Measurements from ENCODE around the gene SLC39A3.
"Not testable (repeated sequence)": the region's sequence is repeated elsewhere in the genome, so short reads cannot be mapped to it uniquely, and the experiment has no call there.

The SLC39A3 gene

GRCh38 chr19:2721570-2722540 lies 18.0 kb downstream of the SLC39A3 start:
- no peak for DNase-seq

DNA sequence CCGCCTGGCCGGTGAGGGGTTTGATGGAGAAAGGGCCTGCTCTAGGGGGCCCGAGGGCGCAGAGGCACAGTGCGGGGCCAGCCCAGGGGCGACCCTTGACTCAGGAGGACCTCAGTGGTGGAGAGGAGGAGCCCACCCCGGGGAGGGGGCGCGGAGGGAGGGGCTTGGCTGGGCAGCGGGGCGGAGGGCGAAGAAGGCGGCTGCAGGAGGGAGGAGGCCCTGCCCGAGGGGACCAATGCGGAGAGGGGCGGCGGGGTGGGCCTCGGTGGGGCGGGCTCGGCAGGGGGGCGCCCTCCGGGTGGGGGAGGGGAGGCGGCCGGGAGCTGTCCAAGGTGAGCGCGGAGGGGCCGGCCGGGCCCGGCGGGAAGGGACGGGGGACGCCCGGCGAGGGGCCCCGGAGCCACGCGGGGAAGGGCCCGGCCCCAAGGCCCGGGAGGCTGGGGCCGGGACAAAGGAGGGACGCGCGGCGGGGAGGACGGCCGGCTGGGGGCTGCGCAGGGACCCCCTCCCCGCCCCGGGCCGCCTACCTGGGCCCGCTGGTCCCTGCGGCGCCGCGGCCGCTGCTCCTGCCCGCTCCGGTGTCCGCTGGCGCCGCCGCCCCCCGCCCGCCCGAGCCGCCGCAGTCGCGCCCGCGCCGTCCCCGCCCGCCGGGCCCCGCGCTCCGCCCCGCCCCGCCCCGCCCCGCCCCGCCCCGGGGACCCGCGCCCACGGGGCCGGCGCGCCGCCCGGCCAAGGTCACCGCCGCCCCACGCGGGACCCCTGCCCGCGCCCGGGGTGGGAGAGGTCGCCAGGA lies 18.8 kb downstream of the SLC39A3 start, which contains the start of gene DIRAS1:
TSS of gene DIRAS1 (minus strand) at position 596 of the 793 bp plus-strand sequence. CDS start 3,566 bp downstream, outside the sequence.
- DNase-seq, result no peak

- DNase-seq, result no peak
These were observed 19.7 kb downstream of the SLC39A3 start for GRCh38 chr19:2719920-2720776.

GRCh38 chr19:2719232-2719735 lies 20.5 kb downstream of the SLC39A3 start:
- DNase-seq, result no peak

GRCh38 chr19:2717638-2718541 lies 21.9 kb downstream of the SLC39A3 start:
- DNase-seq, result no peak

DNA sequence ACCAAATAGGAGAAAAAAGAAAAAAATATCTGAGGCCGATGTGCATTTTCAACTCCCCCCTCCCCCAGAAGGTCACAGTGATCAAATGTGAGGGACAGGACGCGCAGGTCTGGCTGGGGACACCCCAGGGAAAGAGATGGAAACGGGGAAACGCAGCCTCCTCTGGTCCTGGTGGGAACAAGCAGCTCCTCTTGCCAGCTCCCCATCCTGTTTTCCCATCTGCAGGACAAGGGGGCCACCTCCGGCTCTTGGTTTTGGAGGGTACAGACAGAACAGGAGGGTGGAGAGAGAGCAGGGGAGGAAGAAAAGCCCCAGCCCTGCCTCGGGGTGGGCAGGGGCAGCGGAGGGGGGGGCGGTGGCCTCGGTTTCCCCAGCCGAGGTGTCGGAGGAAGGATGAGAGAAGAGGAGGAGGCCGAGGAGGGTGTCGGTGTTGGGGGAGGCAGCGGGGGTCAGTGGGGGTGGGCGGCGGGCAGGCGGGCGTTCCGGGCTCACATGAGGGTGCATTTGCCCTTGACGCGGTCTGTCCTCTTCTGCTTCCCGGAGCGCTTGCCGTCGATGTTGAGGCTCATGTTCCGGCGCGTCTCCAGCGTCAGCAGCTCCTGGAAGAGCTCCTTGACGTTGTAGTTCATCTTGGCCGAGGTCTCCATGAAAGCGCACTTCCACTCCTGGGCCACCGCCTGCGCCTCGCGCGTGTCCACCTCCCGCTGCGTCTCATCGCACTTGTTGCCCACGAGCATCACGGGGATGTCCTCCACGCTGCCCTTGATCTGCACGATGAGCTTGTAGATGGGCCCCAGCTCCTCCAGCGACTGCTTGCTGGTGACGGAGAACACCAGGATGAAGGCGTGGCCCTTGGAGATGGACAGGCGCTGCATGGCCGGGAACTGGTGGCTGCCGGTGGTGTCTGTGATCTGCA lies 22.8 kb downstream of the SLC39A3 start:
- no peak for DNase-seq

GRCh38 chr19:2716275-2716650 lies 23.6 kb downstream of the SLC39A3 start:
- DNase-seq, result no peak

DNA sequence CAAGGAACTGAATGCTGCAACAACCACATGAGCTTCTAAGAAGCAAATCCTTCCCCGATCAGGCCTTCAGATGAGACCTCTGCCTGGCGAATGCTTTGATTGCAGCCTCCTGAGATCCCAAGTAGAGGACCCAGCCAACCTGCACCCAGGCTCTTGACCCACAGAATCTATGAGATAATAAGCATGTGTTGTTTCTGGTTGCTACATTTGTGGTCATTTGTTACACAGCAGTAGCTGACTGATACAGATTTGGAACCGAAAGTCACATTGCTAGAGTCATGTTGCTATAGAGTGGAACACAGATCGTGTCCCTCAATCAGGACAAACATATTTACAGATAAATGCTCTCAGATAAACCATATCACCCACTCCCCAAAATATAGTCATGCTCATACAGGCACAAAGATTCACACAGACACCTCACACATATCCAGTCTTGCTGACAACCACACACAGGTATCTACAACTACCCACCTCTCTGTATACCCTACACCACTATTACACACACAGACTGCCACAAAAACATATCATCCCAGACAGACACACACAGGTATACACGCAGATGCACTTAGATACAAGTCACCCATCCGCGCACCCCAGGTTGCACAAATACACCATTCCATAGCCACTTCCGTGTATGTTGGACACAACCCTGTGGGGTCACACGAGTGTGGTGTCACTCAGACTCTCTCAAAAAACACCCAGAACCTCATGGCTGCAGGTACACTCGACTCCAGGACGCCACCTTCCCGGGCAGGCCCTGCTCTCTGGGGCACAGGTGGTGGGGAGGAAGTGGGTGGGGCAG lies 24.1 kb downstream of the SLC39A3 start:
- DNase-seq, result no peak

DNA sequence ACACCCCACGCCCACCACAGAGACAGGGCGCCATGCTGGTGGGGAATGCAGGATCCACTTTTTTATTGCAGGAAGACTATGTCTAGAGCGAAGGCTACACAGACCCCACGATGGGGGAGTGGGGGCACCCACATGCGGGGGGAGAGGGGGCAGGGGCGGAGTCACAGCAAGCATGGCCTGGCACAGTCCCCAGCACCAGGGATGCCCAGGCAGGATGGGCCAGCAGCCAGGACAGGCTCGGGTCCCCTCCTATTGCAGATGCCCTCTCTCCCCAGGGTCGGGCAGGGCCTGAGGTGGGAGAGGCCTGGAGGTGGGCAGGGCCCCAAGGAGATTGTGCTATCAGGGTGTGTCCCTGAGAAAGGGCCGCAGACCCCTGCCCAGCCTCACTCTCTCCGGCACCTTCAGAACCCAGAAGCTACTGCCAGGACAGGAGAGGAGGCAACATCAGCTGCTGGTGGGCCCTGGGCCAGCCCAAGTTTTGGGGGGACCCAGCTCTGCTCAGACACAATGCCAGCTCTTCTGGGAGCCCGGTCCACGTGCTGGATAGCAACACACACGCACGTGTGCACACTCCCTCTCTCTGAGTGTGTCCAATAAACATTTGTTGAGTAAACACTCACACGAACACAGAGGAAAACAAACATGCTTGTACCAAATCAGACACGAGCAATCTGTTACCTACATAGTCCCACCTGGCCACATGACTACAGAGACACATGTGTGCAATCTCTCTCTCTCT lies 25.1 kb downstream of the SLC39A3 start:
- no peak for DNase-seq

- not testable (repeated sequence) for DNase-seq
These were observed 25.7 kb downstream of the SLC39A3 start for GRCh38 chr19:2714102-2714501.

DNA sequence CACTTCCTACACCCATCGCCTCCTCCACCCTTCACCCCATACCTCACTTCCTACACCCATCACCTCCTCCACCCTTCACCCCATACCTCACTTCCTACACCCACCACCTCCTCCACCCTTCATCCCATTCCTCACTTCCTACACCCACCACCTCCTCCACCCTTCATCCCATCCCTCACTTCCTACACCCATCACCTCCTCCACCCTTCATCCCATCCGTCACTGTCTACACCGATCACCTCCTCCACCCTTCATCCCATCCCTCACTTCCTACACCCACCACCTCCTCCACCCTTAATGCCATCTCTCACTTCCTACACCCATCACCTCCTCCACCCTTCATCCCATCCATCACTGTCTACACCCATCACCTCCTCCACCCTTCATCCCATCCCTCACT lies 26.6 kb downstream of the SLC39A3 start:
- not testable (repeated sequence) for DNase-seq

DNA sequence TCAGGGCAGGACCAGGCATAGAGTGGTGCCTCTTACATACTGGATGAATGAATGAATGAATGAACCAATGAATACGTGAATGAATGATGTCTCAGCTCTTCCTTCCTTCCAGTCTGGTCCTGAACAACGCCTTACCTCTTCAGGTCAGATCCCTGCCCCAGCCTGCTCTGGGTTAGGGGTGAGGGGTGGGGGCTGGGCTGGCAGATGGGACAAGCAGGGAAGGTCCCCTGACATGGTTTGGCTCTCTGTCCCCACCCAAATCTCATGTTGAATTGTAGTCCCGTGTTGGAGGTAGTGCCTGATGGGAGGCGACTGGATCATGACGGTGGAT lies 28.0 kb downstream of the SLC39A3 start:
- DNase-seq, result no peak

DNA sequence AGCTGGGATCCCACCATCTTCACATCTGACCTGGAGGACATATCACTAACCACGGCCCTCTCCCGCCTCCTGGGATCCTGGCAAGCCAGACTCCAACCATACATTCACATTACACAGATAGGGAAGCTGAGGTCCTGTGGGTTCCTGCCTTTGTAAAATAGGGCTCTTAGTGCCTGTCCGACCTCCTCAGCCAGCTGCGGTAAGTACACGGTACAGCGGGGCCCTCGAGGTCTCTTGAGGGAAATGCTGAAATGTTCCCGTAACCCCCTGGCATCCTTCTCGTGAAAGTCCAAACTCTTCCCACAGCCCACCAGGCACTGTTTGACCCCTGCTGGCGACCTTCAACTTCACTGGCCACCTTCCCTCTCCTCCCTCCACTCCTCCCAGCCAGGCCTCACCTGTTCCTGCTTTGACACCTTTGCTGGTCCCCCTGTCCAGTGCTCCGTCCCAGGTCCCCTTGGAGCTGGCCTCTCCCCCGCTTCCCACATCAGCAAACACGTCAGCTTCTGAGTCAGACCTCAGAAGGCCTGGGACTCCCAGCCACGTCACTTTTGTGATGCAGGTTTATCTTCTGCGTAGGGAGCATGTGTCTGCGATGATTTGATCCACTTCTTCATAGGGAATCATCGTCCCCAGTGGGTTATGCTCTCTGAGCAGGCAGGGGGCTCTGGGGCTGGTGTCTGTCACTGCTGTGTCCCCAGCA lies 28.5 kb downstream of the SLC39A3 start:
- DNase-seq, result no peak

- no peak for DNase-seq
These were observed 33.6 kb downstream of the SLC39A3 start for GRCh38 chr19:2706251-2706650.

DNA sequence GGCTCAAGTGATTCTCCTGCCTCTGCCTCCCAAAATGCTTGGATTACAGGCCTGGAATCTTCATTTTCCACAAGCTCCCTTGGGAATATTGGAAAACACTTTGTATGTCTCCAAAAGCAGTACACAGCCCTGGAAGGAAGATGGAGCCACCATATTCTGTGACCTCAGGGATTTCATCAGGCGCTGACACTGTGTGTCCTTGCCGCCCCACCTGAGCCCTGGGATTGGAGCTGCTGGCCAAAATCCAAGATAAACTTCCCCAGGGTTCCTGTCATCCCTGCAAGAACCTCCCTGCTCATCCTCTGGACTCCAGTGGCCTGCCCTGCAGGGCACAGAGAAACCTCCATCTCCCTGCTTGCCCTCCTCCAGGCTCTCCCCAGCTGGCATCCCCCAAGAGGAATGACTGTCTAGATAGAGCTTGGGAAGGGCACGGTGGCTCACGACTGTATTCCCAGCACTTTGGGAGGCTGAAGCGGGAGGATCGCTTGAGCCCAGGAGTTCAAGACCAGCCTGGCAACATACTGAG lies 36.1 kb downstream of the SLC39A3 start:
- no peak for DNase-seq

- no peak for DNase-seq
These were observed 36.8 kb downstream of the SLC39A3 start for GRCh38 chr19:2703077-2703437.

DNA sequence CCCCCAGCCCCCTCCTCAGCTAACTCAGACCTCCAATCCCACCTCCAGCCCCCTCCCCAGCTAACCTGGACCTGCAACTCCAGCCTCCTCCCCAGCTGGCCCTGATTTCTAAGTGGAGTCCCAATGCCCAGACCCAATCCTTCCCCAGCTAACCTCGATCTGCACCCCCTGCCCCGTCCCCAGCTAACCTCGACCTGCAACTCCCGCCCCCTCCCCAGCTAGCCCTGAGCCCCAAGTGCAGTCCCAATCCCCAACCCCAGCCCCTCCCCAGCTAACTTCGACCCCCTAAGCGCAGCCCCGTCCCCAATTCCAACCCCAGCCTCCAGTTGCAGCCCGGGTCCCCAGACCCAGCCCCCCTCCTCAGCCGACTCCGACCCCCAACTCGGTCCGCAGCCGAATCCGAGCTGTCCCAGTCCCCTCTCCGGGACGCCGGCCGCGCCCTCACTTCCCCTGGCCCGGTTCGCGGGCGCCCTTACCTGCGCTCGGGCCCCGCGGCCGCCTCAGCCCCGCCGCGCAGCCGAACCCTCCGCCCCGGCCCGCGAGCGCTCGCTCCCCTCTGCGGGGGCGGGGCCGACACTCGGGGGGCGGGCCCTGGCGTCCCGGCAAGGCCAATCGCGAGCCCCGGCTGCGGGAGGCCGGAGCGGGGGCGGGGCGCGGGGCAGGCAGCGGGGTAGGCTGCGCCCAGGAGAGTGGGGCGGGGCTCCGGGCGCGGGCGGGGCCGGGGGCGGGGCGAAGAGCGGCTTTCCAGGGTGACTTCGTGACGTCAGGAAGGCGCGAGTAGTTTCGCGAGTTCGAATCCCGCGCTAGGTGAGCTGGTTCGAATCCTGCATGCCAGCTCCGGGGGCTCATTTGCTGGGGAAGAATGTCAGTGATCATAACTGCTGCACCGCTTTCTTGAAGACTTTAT lies 37.4 kb downstream of the SLC39A3 start, which contains the start of gene GNG7:
TSS of gene GNG7 (minus strand) at position 525 of the 907 bp plus-strand sequence. CDS start 182,006 bp downstream, outside the sequence.
- DNase-seq, result no peak

Data from NCI-H524 treated with DMSO at 0.1 percent for 48 hours (cell line).